Activated CD8-positive, alpha-beta memory T cell treated with anti-CD3 and anti-CD28 coated beads for 4 hours (primary cell): ENCODE measurements around the gene CARD10.

Experiments
- DNase-seq, 2 donors: peaks; one replicate each; pipeline ENCODE4 v3.0.0-alpha.2; 2020; ENCODE audit warnings: low read depth in 2 of 2

CARD10 gene

DNA sequence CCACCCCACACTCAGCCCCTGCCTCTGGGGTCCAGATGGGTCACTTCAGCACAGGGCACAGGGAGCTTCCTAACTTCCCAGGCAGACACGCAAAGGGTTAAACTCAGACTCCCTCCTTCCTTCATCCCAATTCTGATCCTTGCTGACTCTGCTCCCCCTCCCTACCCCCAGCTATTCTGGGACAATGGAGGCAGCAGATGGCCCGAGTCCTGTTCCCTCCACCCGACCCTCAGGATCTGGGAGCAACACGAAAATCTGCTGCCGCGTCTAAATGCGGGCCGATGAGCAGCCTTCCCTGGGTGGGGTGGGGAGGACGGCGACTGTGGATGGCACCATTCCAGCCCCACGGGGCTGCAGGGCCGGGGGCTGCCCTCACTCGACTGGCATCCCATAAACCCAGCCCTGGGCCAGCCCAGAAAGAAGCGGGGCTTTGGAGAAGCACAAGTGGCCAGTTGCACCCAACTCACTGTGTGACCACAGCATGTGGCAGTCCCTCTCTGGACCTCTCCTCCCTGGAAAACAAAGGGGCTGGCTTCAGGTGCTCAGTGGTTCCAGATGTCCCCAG is 51.7 kb downstream of the CARD10 start:
- no peak for DNase-seq

DNA sequence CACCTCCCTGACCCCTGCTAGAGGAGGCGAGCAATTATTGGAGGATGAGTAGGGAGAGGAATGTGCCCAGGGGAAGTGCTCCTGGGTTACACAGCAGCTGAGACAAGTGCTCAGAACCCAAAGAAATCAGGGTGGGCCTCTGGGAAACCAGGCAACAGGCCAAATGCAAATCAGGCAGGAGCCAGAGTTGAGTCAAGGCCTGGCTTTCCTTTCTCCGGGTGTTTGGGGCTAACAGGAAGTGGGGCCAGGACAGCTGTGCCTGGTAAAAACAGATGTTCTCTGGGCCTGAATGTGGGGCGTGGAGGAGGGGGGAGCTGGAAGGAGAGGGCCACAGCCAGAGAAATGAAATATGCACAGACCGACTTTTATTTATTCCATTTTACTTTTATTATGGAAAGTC is 55.0 kb downstream of the CARD10 start:
- DNase-seq, result no peak

GRCh38 chr22:37462983-37463382 is 56.2 kb downstream of the CARD10 start:
- no peak for DNase-seq

GRCh38 chr22:37462436-37462835 is 56.8 kb downstream of the CARD10 start:
- no peak for DNase-seq

GRCh38 chr22:37461961-37462360 is 57.3 kb downstream of the CARD10 start:
- DNase-seq, result no peak

DNA sequence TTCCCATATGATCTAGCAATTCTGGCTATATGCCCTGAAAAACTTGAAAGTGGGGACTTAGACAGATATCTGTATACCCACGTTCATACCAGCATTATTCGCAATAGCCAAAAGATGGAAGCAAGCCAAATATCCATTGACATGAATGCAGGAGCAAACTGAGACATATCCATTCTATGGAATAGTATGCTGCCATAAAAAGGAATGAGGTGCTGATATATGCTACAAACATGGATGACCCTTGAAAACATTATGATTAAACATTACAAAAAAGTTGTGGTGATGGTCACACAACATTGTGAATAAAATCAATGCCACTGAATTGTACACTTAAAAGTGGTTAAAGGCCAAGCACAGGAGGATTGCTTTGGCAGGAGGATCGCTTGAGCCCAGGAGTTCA is 58.5 kb downstream of the CARD10 start:
- DNase-seq, result no peak

- DNase-seq, result no peak
Measured at GRCh38 chr22:37459206-37459605, 60.0 kb downstream of the CARD10 start.

- peak; percentile 63 to 65 for DNase-seq
Measured at GRCh38 chr22:37457093-37457893, 61.9 kb downstream of the CARD10 start.

DNA sequence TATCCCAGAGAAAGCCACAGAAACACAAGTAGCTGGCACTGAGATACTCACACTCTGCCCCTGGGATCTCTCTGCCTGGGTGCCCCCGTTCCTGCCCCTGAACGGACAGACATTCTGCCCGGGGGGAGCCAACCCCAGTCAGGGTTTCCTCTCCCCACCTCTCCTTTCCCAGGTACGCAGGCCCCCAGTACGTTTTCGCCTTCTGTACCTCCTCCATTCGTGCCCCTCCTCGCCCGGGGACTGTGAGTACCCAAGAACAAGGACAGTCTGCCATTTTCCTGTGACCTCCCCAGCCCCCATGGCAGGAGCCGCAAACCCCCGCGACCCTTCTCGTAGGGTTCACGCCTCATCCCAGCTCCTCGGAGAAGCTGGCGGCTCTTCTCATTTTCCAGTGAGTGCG is 62.9 kb downstream of the CARD10 start:
- no peak for DNase-seq

DNA sequence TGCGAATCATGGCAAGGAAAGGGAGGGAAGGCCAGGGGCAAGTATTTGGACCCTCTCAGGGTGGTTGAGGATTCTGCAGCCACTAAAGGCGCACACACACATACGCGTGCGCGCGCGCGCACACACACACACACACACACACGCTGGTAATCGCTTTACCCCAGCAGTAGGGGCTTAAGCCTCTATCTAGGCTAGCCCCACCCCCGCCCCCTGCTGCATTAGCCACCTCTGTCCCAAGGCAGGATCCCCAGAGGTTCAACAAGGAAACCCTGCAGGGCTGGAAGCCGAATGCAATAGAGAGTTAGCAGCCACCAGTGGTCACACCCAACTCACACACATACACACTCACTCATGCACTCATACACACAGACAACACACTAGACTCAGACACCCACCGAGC is 63.3 kb downstream of the CARD10 start:
- no peak for DNase-seq

- no peak for DNase-seq
Measured at GRCh38 chr22:37454857-37455686, 64.1 kb downstream of the CARD10 start.

GRCh38 chr22:37453696-37454095 is 65.5 kb downstream of the CARD10 start:
- no peak for DNase-seq

DNA sequence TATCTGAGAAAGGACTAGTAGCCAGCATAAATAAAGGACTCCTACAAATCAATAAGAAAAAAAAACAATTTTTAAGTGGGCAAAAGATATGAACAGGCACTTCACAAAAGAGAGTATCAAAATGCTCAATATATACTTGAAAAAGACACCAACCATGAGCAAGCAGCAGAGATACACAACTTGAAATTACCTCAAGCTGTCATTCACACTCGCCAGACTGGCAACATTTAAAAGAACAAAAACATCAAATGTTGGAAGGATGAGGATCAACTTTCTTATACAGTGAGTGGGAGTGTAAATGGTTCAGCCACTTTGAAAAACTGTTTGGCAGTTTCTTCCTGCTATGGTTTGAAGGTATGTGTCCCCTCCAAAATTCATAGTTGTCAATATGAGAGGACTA is 68.0 kb downstream of the CARD10 start:
- DNase-seq, result no peak

GRCh38 chr22:37449331-37450001 is 69.7 kb downstream of the CARD10 start:
- DNase-seq, result no peak

DNA sequence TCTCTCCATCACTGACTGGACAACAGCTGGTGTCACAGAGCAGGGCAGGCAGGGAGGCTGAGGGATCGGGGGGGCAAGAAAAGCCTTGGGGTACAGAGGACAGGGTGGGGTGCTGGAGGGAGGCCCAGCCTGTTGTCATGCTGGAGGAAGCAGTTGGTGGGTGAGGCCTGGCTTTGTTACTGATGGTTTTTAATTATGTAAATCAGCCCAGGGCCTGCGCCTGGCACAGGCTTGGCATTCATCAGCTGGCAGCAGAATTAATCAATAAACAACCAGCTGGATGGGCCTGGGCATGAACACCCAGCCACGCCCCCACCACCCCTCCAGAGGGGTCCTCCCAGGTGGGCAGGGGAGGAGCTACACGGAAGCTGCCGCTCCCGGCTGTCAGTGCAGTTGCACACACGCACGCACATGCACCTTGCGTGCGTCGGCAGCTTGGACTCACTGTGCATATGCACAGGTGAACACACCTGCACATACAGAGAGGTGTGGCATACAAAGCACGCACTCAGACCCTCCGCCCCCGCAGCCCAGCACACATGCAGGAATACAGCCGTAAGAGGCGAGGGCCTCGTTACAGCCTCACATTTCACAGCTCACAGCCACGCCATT is 70.6 kb downstream of the CARD10 start:
- no peak for DNase-seq

GRCh38 chr22:37445501-37445900 is 73.7 kb downstream of the CARD10 start:
- DNase-seq, result no peak

GRCh38 chr22:37443977-37444376 is 75.2 kb downstream of the CARD10 start:
- DNase-seq, result no peak

DNA sequence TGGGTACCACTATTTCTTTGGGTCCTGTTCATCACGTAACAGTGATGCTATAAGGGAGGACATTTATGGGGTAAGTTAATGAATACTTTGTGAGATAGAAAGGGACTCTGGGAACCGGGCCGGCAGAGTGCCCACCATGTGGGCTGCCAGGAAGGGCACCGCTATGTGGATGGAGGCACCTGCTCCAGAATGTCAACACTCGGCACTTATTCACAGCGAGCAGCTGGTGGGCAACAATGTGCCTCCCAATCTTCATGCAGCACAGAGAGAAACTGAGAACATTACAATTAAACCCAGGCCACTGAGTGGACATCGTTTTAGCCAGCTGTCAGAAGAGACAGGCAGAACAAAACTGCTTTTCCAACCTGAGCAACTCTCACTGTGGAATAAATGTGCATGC is 76.1 kb downstream of the CARD10 start:
- no peak for DNase-seq

DNA sequence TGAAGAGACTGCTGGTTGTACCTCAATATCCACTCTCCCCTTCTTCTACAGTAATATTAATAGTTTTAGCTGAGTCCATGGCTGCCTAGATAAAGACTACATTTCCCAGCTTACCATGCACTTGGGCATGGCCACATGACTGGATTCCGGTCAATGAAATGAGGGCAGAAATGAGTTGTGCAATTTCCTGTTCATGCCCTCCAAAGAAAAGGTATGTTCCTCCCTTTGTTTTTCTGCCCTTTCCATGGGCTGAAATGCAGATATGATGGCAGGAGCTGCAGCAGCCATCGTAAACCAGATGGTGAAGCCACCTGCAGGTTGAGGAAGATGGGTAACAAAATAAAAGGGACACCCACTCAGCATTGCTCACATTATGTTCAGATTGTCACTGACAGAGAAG is 76.7 kb downstream of the CARD10 start:
- DNase-seq, result no peak

- no peak for DNase-seq
Measured at GRCh38 chr22:37442135-37442534, 77.1 kb downstream of the CARD10 start.

DNA sequence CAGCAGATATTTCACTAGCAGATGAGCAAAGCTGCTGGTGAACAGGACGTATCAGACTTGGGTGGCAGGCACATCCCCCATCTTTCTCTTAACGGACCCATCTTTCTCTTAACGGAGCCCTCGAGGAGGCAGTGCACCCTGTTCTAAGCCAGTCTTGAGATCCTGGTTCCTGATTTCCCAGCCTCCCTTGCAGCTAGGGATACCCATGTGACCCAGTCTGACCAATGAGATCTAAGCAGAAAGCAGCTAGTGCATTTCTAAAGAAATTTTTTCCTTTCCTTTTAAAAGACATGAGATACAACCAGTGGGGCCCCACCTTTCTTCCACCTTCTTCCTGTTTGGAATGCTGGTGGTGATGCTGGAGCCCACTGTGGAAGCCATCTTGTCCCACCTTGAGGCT is 78.3 kb downstream of the CARD10 start:
- no peak for DNase-seq
